ENCODE measurements around the gene HARS1.

DNA sequence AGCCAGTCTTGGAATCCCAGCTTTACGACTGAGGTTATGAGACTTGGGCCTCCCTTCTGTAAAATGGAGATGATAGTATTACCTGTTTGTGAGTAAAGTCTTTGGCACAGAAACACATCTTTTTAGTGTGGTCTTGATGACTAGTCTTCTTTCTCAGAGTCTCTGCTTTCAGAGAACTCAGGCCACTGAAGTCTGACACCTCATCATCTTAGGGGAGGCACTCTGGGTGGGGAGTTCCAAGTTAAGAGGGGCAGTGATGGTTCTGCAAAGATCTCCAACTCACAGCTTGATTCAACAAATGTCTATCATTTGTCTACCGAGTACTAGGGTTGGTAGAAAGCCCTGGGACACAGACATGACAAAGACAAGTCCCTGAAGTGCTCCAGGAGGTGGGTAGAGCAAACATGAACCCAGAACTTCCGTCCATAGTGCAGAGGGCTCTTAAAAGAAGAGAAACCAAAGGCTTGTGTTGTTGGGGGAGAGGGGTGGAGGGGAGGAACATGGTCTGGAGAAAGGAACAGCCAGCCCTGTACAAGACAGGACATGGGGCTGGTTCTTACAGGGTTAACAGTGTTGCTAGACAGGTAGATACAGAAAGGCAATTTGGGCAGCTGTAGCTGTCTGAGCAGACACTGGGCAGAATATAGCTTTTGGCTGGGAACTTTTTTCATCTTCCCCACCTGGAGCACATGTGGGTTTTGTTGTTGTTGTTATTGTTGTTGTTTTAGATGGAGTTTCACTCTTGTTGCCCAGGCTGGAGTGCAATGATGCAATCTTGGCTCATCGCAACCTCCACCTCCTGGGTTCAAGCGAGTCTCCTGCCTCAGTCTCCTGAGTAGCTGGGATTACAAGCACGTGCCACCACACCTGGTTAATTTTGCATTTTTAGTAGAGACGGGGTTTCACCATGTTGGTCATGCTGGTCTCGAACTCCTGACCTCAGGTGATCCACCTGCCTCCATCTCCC lies 55.6 kb downstream of the HARS1 start:
- TF ChIP-seq, protein P1, sequence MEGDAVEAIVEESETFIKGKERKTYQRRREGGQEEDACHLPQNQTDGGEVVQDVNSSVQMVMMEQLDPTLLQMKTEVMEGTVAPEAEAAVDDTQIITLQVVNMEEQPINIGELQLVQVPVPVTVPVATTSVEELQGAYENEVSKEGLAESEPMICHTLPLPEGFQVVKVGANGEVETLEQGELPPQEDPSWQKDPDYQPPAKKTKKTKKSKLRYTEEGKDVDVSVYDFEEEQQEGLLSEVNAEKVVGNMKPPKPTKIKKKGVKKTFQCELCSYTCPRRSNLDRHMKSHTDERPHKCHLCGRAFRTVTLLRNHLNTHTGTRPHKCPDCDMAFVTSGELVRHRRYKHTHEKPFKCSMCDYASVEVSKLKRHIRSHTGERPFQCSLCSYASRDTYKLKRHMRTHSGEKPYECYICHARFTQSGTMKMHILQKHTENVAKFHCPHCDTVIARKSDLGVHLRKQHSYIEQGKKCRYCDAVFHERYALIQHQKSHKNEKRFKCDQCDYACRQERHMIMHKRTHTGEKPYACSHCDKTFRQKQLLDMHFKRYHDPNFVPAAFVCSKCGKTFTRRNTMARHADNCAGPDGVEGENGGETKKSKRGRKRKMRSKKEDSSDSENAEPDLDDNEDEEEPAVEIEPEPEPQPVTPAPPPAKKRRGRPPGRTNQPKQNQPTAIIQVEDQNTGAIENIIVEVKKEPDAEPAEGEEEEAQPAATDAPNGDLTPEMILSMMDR (IDR thresholded peaks at IDR 0.05; ENCODE audit: insufficient read depth, low read depth, low read length) = no peak
- no peak for TF ChIP-seq EZH2 (IDR thresholded peaks at IDR 0.05; ENCODE audit: insufficient read depth, low read length)
